NOMO-1 treated with dmso at 0.1 percent for 144 hours (cell line): ENCODE results near the gene PRKCG.
"Not testable (repeated sequence)": the region's sequence is repeated elsewhere in the genome, so short reads cannot be mapped to it uniquely, and the experiment has no call there.

ENCODE experiments used
- DNase-seq: peaks from one replicate; lab custom pipeline; 2025; ENCODE audit not compliant: unreplicated experiment; lab: John Stamatoyannopoulos, UW

PRKCG gene

DNA sequence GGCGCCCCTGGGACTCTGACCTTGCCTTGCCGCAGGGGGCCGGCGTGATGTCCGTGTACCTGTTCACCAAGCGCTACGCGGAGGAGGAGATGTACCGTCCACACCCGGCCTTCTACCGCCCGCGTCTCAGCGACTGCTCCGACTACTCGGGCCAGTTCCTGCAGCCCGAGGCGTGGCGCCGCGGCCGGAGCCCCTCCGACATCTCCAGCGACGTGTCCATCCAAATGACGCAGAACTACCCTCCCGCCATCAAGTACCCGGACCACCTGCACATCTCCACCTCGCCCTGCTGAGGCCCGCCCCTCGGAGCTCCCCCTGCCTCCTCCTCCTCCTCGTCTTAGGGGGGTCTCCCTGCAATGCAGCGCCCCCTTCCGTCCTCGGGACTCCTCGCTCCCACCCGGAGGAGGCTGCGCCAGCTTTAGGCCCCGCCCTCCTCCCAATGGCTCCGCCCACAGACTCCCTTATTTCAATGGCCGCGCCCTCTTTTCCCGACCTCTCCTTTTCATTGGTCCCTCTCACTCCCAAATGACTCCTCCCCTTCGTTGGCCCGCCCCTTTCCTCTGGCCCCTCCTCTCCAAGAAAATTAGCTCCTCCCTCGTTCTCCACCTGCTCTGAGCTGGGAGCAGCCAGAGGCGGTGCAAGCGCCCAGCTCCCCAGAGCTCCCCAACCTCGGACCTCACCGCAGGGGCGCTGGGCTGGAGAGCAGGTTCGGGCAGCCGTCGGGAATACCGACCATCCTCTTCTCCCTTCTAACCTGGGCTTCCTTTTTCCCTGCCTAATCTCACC lies 60.2 kb downstream of the PRKCG start:
- DNase-seq = no peak

DNA sequence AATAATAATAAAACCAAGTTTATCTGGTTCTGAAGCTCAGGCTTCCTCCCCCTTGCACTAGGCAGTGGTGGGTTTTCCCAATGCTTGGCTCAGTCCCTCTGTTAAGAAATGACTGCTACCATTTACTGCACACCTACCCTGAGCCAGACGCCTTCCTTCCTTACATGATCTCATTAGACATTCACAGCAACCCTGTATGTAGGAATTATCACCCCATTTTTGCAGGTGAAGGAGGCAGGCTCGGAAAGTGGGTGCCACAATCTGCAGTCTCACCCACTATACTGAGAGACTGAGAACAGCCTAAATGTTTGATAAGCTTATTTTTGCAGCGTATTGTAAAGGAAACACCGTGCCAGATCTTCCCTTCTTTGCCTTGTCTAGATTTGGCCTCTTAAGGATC lies 62.4 kb downstream of the PRKCG start:
- no peak for DNase-seq

DNA sequence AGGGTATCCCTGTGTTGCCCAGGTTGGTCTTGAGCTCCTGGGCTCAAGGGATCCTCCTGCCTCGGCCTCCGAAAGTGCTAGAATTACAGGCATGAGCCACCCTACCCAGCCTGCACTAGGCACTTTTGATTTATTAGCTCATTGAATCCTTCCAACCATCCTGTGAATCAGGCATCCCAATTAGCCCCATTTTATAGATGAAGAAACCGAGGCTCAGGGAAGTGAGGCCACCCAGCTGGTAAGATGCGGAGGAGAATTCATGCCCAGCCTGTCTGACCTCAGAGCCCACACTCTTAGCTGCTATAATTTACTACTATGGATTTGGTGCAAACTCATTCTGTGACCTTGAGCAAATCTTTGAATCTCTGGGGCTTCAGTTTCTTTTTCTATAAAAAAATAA lies 62.9 kb downstream of the PRKCG start:
- no peak for DNase-seq

DNA sequence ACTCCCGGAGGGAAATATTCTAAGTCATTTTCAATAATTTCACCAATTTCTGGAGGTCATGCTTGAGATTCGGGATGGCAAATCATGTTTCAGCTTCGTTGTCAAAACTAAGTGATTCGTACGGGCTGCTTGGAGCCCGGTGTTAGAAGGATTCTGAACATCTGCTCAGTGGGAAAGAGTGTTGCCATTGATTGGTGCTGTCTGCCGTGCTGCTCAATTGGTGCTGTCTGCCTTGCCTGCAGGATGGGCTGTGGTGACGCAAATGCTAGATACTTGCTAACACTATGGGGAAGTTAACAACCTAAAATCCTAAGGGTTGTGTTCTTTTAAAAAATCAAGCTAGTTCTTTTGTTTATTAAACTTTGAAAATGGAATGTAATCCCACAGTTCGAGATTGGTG lies 63.4 kb downstream of the PRKCG start:
- no peak for DNase-seq

DNA sequence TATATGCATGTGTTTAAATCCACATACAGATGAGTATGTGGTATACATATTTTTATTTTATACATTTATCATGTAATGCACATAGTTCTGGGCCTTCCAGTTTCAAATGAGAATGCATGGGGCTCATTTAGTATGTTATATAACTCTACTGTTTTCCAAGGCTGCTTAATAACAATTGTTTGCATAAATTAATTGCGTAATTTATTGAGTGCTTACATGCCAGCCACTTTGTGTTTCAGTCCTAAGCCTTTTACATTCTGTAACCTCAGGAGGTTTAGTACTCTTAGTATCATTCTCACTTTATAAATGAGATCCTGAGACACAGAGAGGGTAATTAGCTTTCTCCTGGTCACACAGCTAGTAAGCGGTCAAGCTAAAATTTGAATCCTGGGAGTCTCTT lies 64.0 kb downstream of the PRKCG start:
- DNase-seq = no peak

DNA sequence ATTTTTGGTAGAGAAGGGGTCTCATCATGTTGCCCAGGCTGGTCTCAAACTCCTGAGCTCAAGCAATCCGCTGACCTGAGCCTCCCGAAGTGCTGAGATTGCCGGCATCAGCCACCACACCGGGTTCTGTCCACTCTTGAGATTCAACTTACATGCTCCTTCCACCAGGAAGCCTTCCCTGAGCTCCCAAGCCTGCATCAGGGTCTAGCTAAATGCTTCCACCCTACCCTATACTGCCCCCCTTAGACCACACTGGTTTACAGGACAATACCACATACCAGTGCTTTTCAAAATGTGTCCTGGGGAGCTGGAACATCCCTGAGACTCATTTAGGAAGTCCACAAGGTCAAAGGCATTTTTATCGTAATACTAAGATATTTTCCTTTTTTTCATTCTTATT lies 65.6 kb downstream of the PRKCG start:
- DNase-seq = no peak

DNA sequence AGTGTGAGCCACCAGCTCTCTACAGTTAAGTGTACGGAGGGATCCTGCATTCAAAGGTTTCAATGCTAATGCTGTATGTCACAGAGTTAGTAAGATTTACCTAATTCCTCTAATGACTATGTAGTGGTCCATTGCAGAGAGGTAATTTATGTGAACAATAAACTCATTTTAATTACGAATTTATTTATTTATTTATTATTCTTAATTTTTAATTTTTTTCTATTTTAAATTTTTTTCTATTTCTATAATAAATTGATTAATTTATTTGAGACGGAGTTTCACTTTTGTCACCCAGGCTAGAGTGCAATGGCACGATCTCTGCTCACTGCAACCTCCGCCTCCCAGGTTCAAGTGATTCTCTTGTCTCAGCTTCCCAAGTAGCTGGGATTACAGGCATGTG lies 66.6 kb downstream of the PRKCG start:
- not testable (repeated sequence) for DNase-seq

DNA sequence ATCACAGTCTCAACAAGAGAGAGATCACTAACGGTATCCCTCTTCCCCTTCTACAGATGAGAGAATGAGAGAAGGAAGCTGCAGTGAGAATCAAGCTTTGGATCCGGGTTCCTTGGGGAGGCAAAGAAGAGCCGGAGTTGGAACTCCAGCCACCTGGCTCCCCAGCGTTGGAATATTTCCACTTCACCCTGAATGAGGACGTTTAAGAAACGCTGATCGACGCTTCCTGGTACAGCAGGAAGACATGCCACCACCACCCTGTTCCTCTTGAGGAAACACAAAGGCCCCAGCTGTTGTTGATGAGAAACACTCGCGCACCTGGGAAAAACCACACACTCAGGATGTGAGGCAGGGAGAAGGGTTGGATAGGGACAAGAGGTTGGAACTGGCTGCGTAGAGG lies 69.4 kb downstream of the PRKCG start:
- DNase-seq = no peak

DNA sequence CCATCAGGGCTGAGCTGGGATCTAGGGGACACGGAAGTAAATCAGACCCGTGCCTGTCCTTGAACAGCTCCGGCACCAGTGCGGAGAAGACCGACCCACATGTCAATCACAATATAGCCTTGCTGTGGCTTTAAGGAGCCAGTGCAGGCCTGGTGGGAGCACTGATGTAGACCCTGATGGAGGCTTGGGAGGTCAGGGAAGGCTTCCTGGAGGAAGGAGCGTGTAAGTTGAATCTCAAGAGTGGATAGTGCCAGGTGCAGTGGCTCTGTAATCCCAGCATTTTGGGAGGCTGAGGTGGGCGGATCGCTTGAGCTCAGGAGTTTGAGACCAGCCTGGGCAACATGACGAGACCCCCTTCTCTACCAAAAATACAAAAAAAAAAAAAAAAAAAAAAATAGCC lies 70.0 kb downstream of the PRKCG start:
- no peak for DNase-seq

DNA sequence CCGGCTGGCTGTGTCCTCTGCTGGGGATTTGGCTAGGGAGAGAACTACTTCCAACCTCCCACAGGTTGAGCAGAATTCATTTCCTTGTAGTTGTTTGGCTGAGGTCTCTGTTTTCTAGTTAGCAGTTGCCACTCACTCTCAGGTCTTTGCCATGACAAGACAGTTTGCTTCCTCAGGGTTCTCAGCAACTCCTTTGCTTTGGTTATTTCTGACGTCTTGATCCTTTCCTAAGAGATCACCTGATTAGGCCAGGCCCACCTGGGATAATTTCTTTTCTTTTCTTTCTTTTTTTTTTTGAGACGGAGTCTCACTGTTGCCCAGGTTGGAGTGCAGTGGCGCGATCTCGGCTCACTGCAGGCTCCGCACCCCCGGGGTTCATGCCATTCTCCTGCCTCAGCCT lies 71.4 kb downstream of the PRKCG start:
- DNase-seq = no peak
